ENCODE measurements around the gene C7. TPM values are rescaled to one million over a fixed set of nuclear protein-coding genes. Genes with fewer than 3 reads are reported as not detected.
A peak's percentile ranks its signal among the peaks of the same experiment; 100 is the strongest.
"Not testable (repeated sequence)": the region's sequence is repeated elsewhere in the genome, so short reads cannot be mapped to it uniquely, and the experiment has no call there.

The C7 gene
- polyA plus RNA-seq, 3 donors, result 136 to 175 (median 167) TPM

- no peak for DNase-seq (ENCODE audit: extremely low read depth in 1 of 11, low read depth in 9 of 11, low spot score in 4 of 11)
These were observed 72.1 kb downstream of the C7 start for GRCh38 chr5:40981420-40981819.

- no peak for DNase-seq (ENCODE audit: extremely low read depth in 1 of 11, low read depth in 9 of 11, low spot score in 4 of 11)
These were observed 74.5 kb downstream of the C7 start for GRCh38 chr5:40983781-40984180.

GRCh38 chr5:40984884-40985283 lies 75.6 kb downstream of the C7 start:
- no peak for DNase-seq (ENCODE audit: extremely low read depth in 1 of 11, low read depth in 9 of 11, low spot score in 4 of 11)

- no peak for DNase-seq (ENCODE audit: extremely low read depth in 1 of 11, low read depth in 9 of 11, low spot score in 4 of 11)
These were observed 76.2 kb downstream of the C7 start for GRCh38 chr5:40985501-40985900.

GRCh38 chr5:40986666-40987065 lies 77.4 kb downstream of the C7 start:
- no peak for DNase-seq (ENCODE audit: extremely low read depth in 1 of 11, low read depth in 9 of 11, low spot score in 4 of 11)

GRCh38 chr5:40987349-40987748 lies 78.1 kb downstream of the C7 start:
- no peak for DNase-seq (ENCODE audit: extremely low read depth in 1 of 11, low read depth in 9 of 11, low spot score in 4 of 11)

GRCh38 chr5:40988746-40989510 lies 79.6 kb downstream of the C7 start:
- DNase-seq (ENCODE audit: extremely low read depth in 1 of 11, low read depth in 9 of 11, low spot score in 4 of 11), result no peak

GRCh38 chr5:40991168-40991980 lies 82.1 kb downstream of the C7 start:
- DNase-seq (ENCODE audit: extremely low read depth in 1 of 11, low read depth in 9 of 11, low spot score in 4 of 11), result peak; percentile 23 to 59 (median 41)

GRCh38 chr5:40991981-40992559 lies 82.8 kb downstream of the C7 start:
- DNase-seq (ENCODE audit: extremely low read depth in 1 of 11, low read depth in 9 of 11, low spot score in 4 of 11), result no peak

- peak in 1 of 11 donors; percentile 17 for DNase-seq (ENCODE audit: extremely low read depth in 1 of 11, low read depth in 9 of 11, low spot score in 4 of 11)
These were observed 86.7 kb downstream of the C7 start for GRCh38 chr5:40995801-40996586.

- DNase-seq (ENCODE audit: extremely low read depth in 1 of 11, low read depth in 9 of 11, low spot score in 4 of 11), result no peak
These were observed 89.8 kb downstream of the C7 start for GRCh38 chr5:40999142-40999541.

- no peak for DNase-seq (ENCODE audit: extremely low read depth in 1 of 11, low read depth in 9 of 11, low spot score in 4 of 11)
These were observed 90.7 kb downstream of the C7 start for GRCh38 chr5:40999966-41000365.

- DNase-seq (ENCODE audit: extremely low read depth in 1 of 11, low read depth in 9 of 11, low spot score in 4 of 11), result no peak
These were observed 94.5 kb downstream of the C7 start for GRCh38 chr5:41003670-41004376.

GRCh38 chr5:41004931-41005330 lies 95.6 kb downstream of the C7 start:
- DNase-seq (ENCODE audit: extremely low read depth in 1 of 11, low read depth in 9 of 11, low spot score in 4 of 11), result no peak

- DNase-seq (ENCODE audit: extremely low read depth in 1 of 11, low read depth in 9 of 11, low spot score in 4 of 11), result no peak
These were observed 99.9 kb downstream of the C7 start for GRCh38 chr5:41009232-41009631.

- DNase-seq (ENCODE audit: extremely low read depth in 1 of 11, low read depth in 9 of 11, low spot score in 4 of 11), result no peak
These were observed 101.3 kb downstream of the C7 start for GRCh38 chr5:41010572-41010971.

GRCh38 chr5:41012318-41012717 lies 103.0 kb downstream of the C7 start:
- no peak for DNase-seq (ENCODE audit: extremely low read depth in 1 of 11, low read depth in 9 of 11, low spot score in 4 of 11)

- DNase-seq (ENCODE audit: extremely low read depth in 1 of 11, low read depth in 9 of 11, low spot score in 4 of 11), result not testable (repeated sequence)
These were observed 113.3 kb downstream of the C7 start for GRCh38 chr5:41022600-41022999.
